H1 (cell line): ENCODE results near the gene FIP1L1. TPM values are rescaled to one million over a fixed set of nuclear protein-coding genes. Genes with fewer than 3 reads are reported as not detected.

Source experiments
- CTCF ChIA-PET: fragments of 300-600 bp; sonication (Branson Sonifier 250); formaldehyde crosslinking; loops from one replicate; lab custom pipeline; 2021; ENCODE audit not compliant: partially characterized antibody; lab: Charles Lee
- POLR2A ChIA-PET: fragments of 300-600 bp; sonication (Branson Sonifier 250); formaldehyde crosslinking; loops from one replicate; lab custom pipeline; 2021; ENCODE audit warnings: inconsistent platforms; ENCODE audit not compliant: partially characterized antibody; lab: Charles Lee
- DNase-seq, 2 experiments: peaks; one replicate each; pipeline versions ENCODE4 v3.0.0 to v3.0.0-alpha.2; 2010 to 2022; ENCODE audit warnings: low spot score in 2 of 2, low read depth in 1 of 2, mixed read lengths in 1 of 2
- FAIRE-seq: peaks from 2 replicates; lab custom pipeline; 2011; peaks lifted over from hg19 to GRCh38; lab: Jason Lieb, UNC
- H2AFZ ChIP-seq: 2 replicates; pipeline ENCODE4 v1.8.1; 2012; ENCODE audit warnings: low read length, inconsistent platforms
- H2AK5ac ChIP-seq: 2 replicates; pipeline ENCODE4 v1.6.1; 2013; ENCODE audit warnings: low read depth, low read length
- H2BK120ac ChIP-seq: replicated peaks from 2 replicates; pipeline ENCODE3; 2013; ENCODE audit warnings: low read depth, low read length, inconsistent platforms
- H2BK12ac ChIP-seq: 2 replicates; pipeline ENCODE4 v1.6.1; 2013; ENCODE audit warnings: low read depth, low read length
- H2BK15ac ChIP-seq: 2 replicates; pipeline ENCODE4 v1.6.1; 2013; ENCODE audit warnings: low read length
- H2BK20ac ChIP-seq: 2 replicates; pipeline ENCODE4 v1.6.1; 2013; ENCODE audit warnings: low read length
- H2BK5ac ChIP-seq: 2 replicates; pipeline ENCODE4 v1.6.1; 2013; ENCODE audit warnings: low read depth, low read length
- H3K14ac ChIP-seq: 2 replicates; pipeline ENCODE4 v1.6.1; 2013; ENCODE audit warnings: inconsistent platforms; ENCODE audit not compliant: insufficient read length
- H3K18ac ChIP-seq: 2 replicates; pipeline ENCODE4 v1.6.1; 2013; ENCODE audit warnings: low read length; ENCODE audit errors: extremely low read depth
- H3K23ac ChIP-seq: 2 replicates; pipeline ENCODE4 v1.6.1; 2013; ENCODE audit warnings: inconsistent platforms; ENCODE audit not compliant: insufficient read length
- H3K23me2 ChIP-seq: 2 replicates; pipeline ENCODE4 v1.6.1; 2013; ENCODE audit warnings: low read depth, low read length
- H3K27ac ChIP-seq: 2 replicates; pipeline ENCODE4 v1.6.1; 2011; ENCODE audit warnings: low read depth, low read length, inconsistent platforms
- H3K27me3 ChIP-seq, 4 experiments: replicated peaks in 1 of 4; 1 replicate in 1 of 4; 2 replicates in 3 of 4; pipeline versions ENCODE4 v1.6.1 to v1.8.1; 2011 to 2013; ENCODE audit warnings: low read length in 3 of 4, mild to moderate bottlenecking in 3 of 4, inconsistent platforms in 2 of 4, mixed read lengths in 2 of 4, moderate library complexity in 1 of 4; ENCODE audit not compliant: control insufficient read depth in 3 of 4, insufficient read depth in 3 of 4; ENCODE audit errors: extremely low read depth in 1 of 4
- H3K36me3 ChIP-seq, 4 experiments: 2 replicates each; pipeline versions ENCODE4 v1.6.1 to v1.8.1; 2011 to 2013; ENCODE audit warnings: mild to moderate bottlenecking in 4 of 4, low read length in 3 of 4, moderate library complexity in 2 of 4, control low read depth in 1 of 4, inconsistent platforms in 1 of 4; ENCODE audit not compliant: insufficient read depth in 4 of 4, control insufficient read depth in 2 of 4
- H3K4ac ChIP-seq: replicated peaks from 2 replicates; pipeline ENCODE3; 2013; ENCODE audit warnings: low read length, low read depth, mixed read lengths, inconsistent platforms; ENCODE audit not compliant: insufficient read length
- H3K4me1 ChIP-seq, 4 experiments: replicated peaks in 1 of 4; 1 replicate in 1 of 4; 2 replicates in 3 of 4; pipeline versions ENCODE4 v1.6.1 to v1.8.1; 2011 to 2013; ENCODE audit warnings: low read length in 3 of 4, inconsistent platforms in 2 of 4, mixed read lengths in 1 of 4; ENCODE audit not compliant: insufficient read depth in 4 of 4, control insufficient read depth in 3 of 4
- H3K4me2 ChIP-seq, 2 experiments: 2 replicates each; pipeline versions ENCODE4 v1.6.1 to v1.8.1; 2011 to 2013; ENCODE audit warnings: low read depth in 2 of 2, low read length in 2 of 2, control low read depth in 1 of 2, inconsistent platforms in 1 of 2, mild to moderate bottlenecking in 1 of 2; ENCODE audit not compliant: insufficient read depth in 1 of 2
- H3K4me3 ChIP-seq, 4 experiments: fragments of 200-600, 300-600 bp in 1 of 4; sonication (generic), shearing (Covaris generic), sonication (Bioruptor Twin) in 1 of 4; 2 replicates each; pipeline versions ENCODE4 v1.5.1 to v1.8.1; 2011 to 2016; ENCODE audit warnings: low read length in 4 of 4, low read depth in 3 of 4, control low read depth in 2 of 4, inconsistent platforms in 2 of 4, mild to moderate bottlenecking in 2 of 4, mixed read lengths in 1 of 4, moderate library complexity in 1 of 4; ENCODE audit not compliant: insufficient read depth in 2 of 4; ENCODE audit errors: extremely low read depth in 1 of 4
- H3K56ac ChIP-seq: replicated peaks from 2 replicates; pipeline ENCODE3; 2013; ENCODE audit warnings: low read depth, mild to moderate bottlenecking, mixed read lengths, low read length, inconsistent platforms; ENCODE audit not compliant: insufficient read length
- H3K79me1 ChIP-seq: 2 replicates; pipeline ENCODE4 v1.6.1; 2013; ENCODE audit warnings: low read depth, low read length, control low read depth
- H3K79me2 ChIP-seq, 2 experiments: 2 replicates each; pipeline versions ENCODE4 v1.6.1 to v1.8.1; 2012 to 2013; ENCODE audit warnings: low read length in 2 of 2, mild to moderate bottlenecking in 2 of 2, inconsistent platforms in 1 of 2; ENCODE audit not compliant: insufficient read depth in 2 of 2, control insufficient read depth in 1 of 2
- H3K9ac ChIP-seq, 4 experiments: replicated peaks in 1 of 4; 1 replicate in 1 of 4; 2 replicates in 3 of 4; pipeline versions ENCODE4 v1.6.1 to v1.8.1; 2011 to 2013; ENCODE audit warnings: low read depth in 3 of 4, low read length in 3 of 4, control low read depth in 2 of 4, mild to moderate bottlenecking in 2 of 4, moderate library complexity in 2 of 4, inconsistent platforms in 1 of 4; ENCODE audit errors: extremely low read depth in 1 of 4
- H3K9me3 ChIP-seq, 2 experiments: 2 replicates each; pipeline versions ENCODE4 v1.6.1 to v1.8.1; 2012 to 2013; ENCODE audit warnings: mild to moderate bottlenecking in 2 of 2, moderate library complexity in 2 of 2, control low read depth in 1 of 2, inconsistent platforms in 1 of 2, low read depth in 1 of 2, low read length in 1 of 2, mixed read lengths in 1 of 2; ENCODE audit not compliant: insufficient read depth in 2 of 2
- H4K20me1 ChIP-seq, 2 experiments: replicated peaks in 1 of 2; 2 replicates each; pipeline versions ENCODE3 to v1.8.1; 2011 to 2013; ENCODE audit warnings: inconsistent platforms in 2 of 2, low read length in 2 of 2, mild to moderate bottlenecking in 1 of 2; ENCODE audit not compliant: insufficient read depth in 2 of 2, control insufficient read depth in 1 of 2
- H4K5ac ChIP-seq: 2 replicates; pipeline ENCODE4 v1.6.1; 2013; ENCODE audit warnings: low read length, low read depth, mixed read lengths, inconsistent platforms; ENCODE audit not compliant: insufficient read length
- H4K8ac ChIP-seq: 2 replicates; pipeline ENCODE4 v1.8.0; 2013; ENCODE audit warnings: mild to moderate bottlenecking, moderate library complexity, low read length, inconsistent platforms; ENCODE audit not compliant: insufficient read depth; ENCODE audit errors: extremely low read depth
- H4K91ac ChIP-seq: replicated peaks from 2 replicates; pipeline ENCODE3; 2013; ENCODE audit warnings: low read length, mixed read lengths, inconsistent platforms; ENCODE audit not compliant: insufficient read length
- CREB1 ChIP-seq: IDR thresholded peaks from 2 replicates; pipeline ENCODE4 v1.6.1; 2012; ENCODE audit warnings: inconsistent platforms
- NRF1 ChIP-seq: IDR thresholded peaks from 2 replicates; pipeline ENCODE4 v1.6.1; 2011; ENCODE audit warnings: mild to moderate bottlenecking, low read depth, low read length, improper control_type of control experiment
- POLR2AphosphoS5 ChIP-seq: IDR thresholded peaks from 2 replicates; pipeline ENCODE4 v1.6.1; 2011; ENCODE audit warnings: low read depth, low read length
- SIN3A ChIP-seq, 2 experiments: IDR thresholded peaks in 1 of 2; conservative IDR thresholded peaks in 1 of 2; 2 replicates each; pipeline ENCODE4 v1.6.1; 2011 to 2012; ENCODE audit warnings: low read length in 2 of 2, improper control_type of control experiment in 1 of 2, low read depth in 1 of 2, mild to moderate bottlenecking in 1 of 2
- SRF ChIP-seq: IDR thresholded peaks from 2 replicates; pipeline ENCODE4 v1.6.1; 2011; ENCODE audit warnings: mild to moderate bottlenecking, low read depth, low read length, moderate library complexity
- WGBS, 2 experiments: shearing (Covaris generic) in 1 of 2; methylation state at CpG; one replicate each; pipeline versions ENCODE4 v1.1.6 to v1.1.7; 2013 to 2015; ENCODE audit warnings: low lambda C conversion rate in 2 of 2, mixed read lengths in 2 of 2, inconsistent platforms in 1 of 2, low coverage in 1 of 2, missing lambda C conversion rate in 1 of 2; ENCODE audit not compliant: insufficient replicate concordance in 2 of 2, insufficient coverage in 1 of 2, insufficient read length in 1 of 2; ENCODE audit errors: extremely low coverage in 1 of 2, missing lambda C conversion rate in 1 of 2; 5-methylcytosine and 5-hydroxymethylcytosine counted together
- polyA plus RNA-seq, 7 experiments: library from polyadenylated mRNA; depleted of rRNA in 3 of 7; stranded (reverse) in 5 of 7; unstranded in 2 of 7; fragments of >200 nt in 5 of 7; fragments of 200-250 nt in 2 of 7; gene quantifications; 1 replicate in 5 of 7; 2 replicates in 1 of 7; 4 replicates in 1 of 7; pipeline versions ENCODE4 v1.2.1 to v1.2.3, GENCODE V29; 2011 to 2013; ENCODE audit warnings: missing spikeins in 2 of 7, mixed read lengths in 2 of 7
- total RNA-seq: library from RNA; stranded (reverse); fragmentation: NEBNext Ultra II Directional; extraction: Animal tissue kit (Norgen Biotek cat#: 25700); gene quantifications from 2 replicates; pipeline ENCODE4 v1.2.1, GENCODE V29; 2021

The FIP1L1 gene
- total and polyA plus RNA-seq, 2 of the 8 experiments (the other 6 are each of a cell fraction or from before 2014, with no cell fraction given), result 19.5 to 53.7 TPM

DNA sequence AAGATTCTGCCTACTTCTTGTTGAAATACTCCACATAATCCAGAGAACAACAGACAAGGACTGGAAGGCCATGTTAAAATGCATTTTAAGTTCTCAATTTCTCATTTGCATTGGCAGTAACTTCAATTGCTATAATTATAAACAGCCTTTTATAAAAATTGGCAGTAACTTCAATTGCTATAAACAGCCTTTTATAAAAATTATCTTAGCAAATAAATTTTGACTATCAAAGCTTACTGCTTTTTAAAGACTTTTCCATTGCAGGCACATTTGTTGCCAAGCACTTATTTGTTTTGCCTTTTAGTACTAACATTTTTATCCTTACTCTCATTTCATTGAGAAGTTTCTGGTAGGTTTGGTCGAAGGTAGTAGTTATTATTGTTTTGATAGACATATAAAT lies 29.4 kb upstream of the FIP1L1 start:
- no peaks in the 10 kb centered on the region for H3K4me1 ChIP-seq
- no peak overlapping the region for H4K5ac ChIP-seq
- H3K79me2 ChIP-seq, result no peaks in the 10 kb centered on the region
- H3K14ac ChIP-seq, result no peak overlapping the region
- H2BK5ac ChIP-seq, result no peak overlapping the region
- no peak for FAIRE-seq
- DNase-seq, result no peak
- H3K23ac ChIP-seq, result no peak overlapping the region
- no peak overlapping the region for H2BK20ac ChIP-seq
- no peak overlapping the region for H4K91ac ChIP-seq
- H3K18ac ChIP-seq, result no peak overlapping the region
- H3K9ac ChIP-seq, result no peak overlapping the region
- H3K23me2 ChIP-seq, result no peaks in the 10 kb centered on the region
- H2AFZ ChIP-seq, result no peak overlapping the region
- H2BK15ac ChIP-seq, result no peak overlapping the region
- H3K4me2 ChIP-seq, result no peak overlapping the region
- H4K20me1 ChIP-seq, result no peaks in the 10 kb centered on the region
- no peak overlapping the region for H3K4ac ChIP-seq
- CTCF ChIA-PET, result interaction anchor here (0.6 kb wide), 2 partner anchors 465 to 561 kb away, joined by 3 to 4 read pairs; no protein-coding TSS in a partner anchor
- TF ChIP-seq SRF (no peak), SIN3A (conservative IDR thresholded peaks at IDR 0.05 in 1 of 2, IDR thresholded peaks at IDR 0.05 in 1 of 2; ENCODE audit: low read depth in 1 of 2, low read length in 2 of 2) (no peak), NRF1 (no peak), CREB1 (no peak), POLR2AphosphoS5 (no peak)
- no peaks in the 10 kb centered on the region for H3K27me3 ChIP-seq
- H4K8ac ChIP-seq, result no peak overlapping the region
- no peaks in the 10 kb centered on the region for H3K9me3 ChIP-seq
- 88 to 100% methylated on average over 1 of the region's 1 CpG for WGBS, 2 experiments
- POLR2A ChIA-PET, result interaction anchor here (0.6 kb wide), 2 partner anchors 33 to 1324 kb away, joined by 3 to 4 read pairs; no protein-coding TSS in a partner anchor
- H3K27ac ChIP-seq, result no peak overlapping the region
- no peak overlapping the region for H3K56ac ChIP-seq
- H3K36me3 ChIP-seq, result peaks cover 0 to 2% (median under 1%) of the 10 kb centered on the region in 4 experiments; a peak in 1 of 8 replicates
- no peak overlapping the region for H2AK5ac ChIP-seq
- H3K4me3 ChIP-seq, result no peak overlapping the region
- no peaks in the 10 kb centered on the region for H3K79me1 ChIP-seq
- no peak overlapping the region for H2BK120ac ChIP-seq
- no peak overlapping the region for H2BK12ac ChIP-seq
